ENCODE data around the gene KLK3. TPM values are rescaled to one million over a fixed set of nuclear protein-coding genes. Genes with fewer than 3 reads are reported as not detected.
"Not testable (repeated sequence)": the region's sequence is repeated elsewhere in the genome, so short reads cannot be mapped to it uniquely, and the experiment has no call there.

Gene KLK3
- total RNA-seq, 1 donor from 2014 or later, result not detected

DNA sequence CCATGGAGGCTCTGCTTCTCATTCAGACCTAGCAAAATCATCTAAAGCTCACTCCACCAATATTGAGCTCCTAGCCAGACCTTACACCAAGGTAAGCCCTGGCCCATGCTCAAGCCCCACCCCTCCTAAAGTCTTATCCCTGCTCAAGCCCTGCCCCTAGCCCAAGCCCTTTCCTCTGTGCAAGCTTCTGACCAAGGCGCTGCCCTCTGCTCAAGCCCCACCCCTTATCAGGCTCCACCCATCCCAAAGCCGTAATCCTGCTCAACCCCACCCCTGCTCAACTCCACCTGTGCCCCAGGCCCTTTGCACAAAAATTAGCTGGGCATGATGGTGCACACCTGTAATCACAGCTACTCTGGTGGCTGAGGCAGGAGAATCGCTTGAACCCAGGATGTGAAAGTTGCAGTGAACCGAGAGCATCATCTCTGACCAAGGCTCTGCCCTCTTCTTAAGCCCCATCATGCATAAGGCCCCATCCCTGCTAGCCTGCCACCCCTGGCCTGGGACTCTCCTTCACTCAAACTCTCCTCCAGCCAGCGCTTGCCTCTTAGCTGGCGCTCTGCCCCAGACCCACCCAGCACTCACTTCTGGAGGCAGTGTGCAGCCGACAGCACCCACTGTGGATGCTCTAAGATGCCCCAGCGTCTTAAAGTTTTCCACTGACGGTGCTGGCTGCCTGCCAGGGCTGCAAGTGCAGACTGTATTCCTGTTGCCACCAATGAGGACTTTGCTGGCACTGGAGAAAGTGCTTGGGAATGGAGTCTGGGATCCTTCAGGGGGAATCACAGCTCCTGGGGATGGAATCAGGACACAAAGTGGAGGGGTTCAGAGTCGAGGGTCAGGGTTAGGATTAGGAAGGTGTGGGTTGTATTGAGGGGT lies 40.0 kb downstream of the KLK3 start:
- DNase-seq (ENCODE audit: low spot score), result no peak
- intact Hi-C loops (cut with DNase I), result no loop called here

DNA sequence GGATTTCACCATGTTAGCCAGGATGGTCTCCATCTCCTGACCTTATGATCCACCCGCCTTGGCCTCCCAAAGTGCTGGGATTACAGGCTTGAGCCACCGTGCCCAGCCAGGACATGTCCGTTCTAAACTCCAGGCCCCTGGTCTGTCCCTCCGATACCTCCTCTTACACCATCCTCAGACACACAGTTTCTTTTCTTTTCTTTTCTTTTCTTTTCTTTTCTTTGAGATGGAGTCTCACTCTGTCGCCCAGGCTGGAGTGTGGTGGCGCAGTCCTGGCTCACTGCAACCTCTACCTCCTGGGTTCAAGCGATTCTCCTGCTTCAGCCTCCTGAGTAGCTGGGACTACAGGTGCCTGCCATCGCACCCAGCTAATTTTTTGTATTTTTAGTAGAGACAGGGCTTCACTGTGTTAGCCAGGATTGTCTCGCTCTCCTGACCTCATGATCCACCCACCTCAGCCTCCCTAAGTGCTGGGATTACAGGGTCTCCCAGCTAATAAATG lies 41.4 kb downstream of the KLK3 start:
- intact Hi-C loops (cut with DNase I); DNase-seq (ENCODE audit: low spot score): not testable (repeated sequence)

DNA sequence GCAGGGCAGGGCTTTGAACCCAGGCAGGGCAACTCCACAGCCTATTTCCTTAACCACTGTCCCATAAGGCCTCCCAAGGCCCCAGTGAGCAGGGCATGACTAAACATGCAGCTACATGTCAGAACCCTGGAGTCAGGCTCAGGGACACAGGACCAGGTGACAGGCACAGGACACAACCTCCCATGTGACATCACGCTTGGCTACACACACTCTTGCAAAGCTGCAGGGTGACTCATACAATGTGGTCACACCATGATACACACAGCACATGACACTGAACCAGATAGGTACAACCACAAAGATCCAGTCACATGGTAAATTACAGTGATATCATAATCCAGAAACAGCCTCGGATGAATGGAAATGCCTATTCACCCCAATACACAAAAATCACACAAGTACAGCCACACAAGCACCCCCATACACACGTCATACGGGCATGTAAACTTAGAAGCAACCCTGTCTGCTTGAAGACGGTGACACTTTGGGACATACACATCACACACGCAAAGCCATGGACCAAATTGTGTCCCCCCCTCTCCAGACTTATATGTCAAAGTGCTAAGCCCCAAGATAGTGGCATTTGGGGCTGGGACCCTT lies 42.0 kb downstream of the KLK3 start:
- intact Hi-C loops (cut with DNase I), result no loop called here

DNA sequence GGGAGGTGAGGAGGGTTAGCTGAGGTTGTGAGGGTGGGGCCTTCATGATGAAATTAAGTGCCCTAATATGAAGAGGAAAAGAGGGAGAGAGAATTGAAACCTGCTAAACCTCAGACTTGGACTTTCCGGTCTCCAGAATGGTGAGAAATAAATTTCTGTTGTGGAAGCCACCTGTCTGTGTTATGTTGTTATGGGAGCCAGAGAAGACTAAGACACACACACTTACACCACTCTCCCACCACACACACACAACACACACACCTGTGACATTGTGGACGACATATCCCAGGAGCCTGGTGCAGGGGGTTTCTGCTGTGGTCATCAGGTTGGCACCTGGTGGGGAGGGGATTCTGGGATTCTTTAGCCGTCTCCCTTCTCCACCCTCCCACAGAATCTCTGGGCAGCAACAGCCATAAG lies 42.5 kb downstream of the KLK3 start:
- no peak for DNase-seq (ENCODE audit: low spot score)
- intact Hi-C loops (cut with DNase I), result no loop called here

More for the DNA sequence above, 42.0 kb downstream of the KLK3 start:
- no peak for DNase-seq (ENCODE audit: low spot score)

DNA sequence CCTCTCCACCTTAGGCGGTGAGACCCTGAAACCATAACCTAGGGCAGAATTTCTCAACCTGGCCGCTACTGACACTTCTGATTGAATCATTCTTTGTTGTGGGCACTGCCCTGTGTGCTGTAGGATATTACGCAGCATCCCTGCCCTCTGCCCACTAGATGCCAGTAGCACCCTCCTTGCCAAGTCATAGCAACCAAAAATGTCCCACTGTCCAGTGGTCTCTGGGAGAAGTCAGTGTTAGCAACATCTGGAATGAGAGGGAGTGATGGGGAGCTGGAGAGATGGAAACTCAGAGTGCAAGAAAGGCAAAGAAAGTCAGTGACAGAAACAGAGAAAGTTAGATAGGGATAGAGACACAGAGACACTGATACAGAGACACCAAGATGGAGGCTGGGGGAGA lies 42.9 kb downstream of the KLK3 start:
- intact Hi-C loops (cut with DNase I), result no loop called here
- no peak for DNase-seq (ENCODE audit: low spot score)

DNA sequence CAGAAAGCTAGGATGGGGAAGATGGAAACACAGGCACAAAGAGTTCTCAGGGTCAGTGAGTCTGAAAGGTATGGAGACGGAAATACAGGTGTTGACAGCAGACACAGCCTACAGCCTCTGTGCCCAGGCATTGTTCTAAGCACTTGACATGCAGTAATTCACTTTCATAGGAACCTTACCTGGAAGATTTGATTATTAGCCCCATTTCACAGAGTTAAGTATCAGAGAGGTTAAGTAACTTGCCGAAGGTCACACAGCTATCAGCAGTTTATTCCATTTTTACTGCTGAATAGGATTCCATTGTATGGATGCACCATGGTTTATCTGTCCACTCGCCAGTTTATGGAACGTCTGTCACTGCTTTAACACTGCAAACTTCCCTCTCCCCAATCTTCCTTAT lies 43.3 kb downstream of the KLK3 start:
- no peak for DNase-seq (ENCODE audit: low spot score)
- intact Hi-C loops (cut with DNase I), result no loop called here

DNA sequence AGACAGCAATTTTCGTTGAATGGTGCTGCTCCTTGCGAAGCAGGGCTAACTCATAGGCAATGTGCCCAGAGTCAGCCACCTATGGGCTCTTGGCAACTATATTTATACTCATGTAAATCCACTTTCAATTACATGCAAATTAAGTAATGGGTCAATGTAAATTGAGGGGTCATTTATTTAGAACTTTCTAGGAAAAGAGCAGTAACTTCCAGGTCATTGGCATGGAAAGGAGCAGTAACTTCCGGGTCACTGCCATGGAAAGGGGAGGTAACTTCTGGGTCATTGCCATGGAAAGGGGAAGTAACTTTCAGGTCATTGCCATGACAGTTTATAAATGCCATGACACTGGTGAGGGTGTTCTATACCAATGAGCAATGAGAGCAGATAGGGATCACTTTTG lies 44.9 kb downstream of the KLK3 start:
- intact Hi-C loops (cut with DNase I), result no loop called here
- no peak for DNase-seq (ENCODE audit: low spot score)

DNA sequence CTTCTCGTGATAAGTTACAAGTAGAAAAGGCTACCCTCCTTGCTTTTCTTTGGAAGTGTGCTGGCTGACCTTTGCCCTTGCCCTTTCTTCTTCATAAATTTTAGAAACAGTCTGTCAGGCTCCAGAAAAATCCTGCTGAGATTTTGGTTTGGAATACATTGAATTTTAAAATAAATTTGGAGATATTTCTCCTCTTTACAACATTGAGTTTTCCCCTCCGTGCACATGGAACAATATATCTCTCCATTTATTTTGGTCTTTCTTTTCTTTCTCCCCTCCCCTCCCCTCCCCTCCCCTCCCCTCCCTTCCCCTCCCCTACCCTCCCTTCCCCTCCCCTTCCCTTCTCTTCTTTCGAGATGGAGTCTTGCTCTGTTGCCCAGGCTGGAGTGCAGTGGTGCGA lies 47.9 kb downstream of the KLK3 start:
- no peak for DNase-seq (ENCODE audit: low spot score)
- intact Hi-C loops (cut with DNase I), result no loop called here

DNA sequence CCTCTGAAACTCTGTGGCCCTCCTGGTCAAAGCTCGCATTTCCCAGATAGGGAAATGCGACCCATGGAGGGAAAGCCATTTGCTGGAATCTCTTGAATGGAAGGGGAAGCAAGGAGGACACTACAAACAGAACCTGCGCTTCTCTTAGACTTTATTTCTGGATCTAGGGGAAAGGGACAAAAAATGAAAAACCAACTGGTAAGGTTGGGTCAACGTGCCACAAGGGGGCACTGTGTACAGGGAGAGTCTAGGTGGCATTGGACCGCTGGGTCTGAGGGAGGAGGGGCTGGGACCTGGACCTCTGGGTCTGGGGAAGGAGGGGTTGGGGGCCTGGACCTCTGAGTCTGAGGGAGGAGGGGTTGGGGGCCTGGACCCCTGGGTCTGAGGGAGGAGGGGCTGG lies 51.5 kb downstream of the KLK3 start:
- intact Hi-C loops (cut with DNase I), result no loop called here
- DNase-seq (ENCODE audit: low spot score), result no peak

DNA sequence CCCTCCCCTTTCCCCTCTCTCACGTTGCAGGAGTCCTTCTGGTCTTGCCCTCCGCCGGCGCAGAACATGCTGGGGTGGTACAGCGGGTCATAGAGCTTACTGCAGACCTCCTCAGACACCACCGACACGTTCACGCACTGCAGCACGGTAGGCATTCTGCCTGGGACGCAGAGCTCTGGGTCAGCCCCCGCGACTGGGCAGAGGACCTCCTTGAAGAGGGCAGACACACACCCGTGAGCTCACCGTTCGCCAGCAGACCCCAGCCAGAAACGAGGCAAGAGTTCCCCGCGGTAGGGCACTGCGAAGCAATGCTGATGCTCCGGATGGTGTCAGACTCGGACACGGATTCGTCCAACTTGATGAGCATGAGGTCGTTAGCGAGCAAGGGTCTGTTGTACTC lies 53.6 kb downstream of the KLK3 start:
- intact Hi-C loops (cut with DNase I), result no loop called here
- no peak for DNase-seq (ENCODE audit: low spot score)

DNA sequence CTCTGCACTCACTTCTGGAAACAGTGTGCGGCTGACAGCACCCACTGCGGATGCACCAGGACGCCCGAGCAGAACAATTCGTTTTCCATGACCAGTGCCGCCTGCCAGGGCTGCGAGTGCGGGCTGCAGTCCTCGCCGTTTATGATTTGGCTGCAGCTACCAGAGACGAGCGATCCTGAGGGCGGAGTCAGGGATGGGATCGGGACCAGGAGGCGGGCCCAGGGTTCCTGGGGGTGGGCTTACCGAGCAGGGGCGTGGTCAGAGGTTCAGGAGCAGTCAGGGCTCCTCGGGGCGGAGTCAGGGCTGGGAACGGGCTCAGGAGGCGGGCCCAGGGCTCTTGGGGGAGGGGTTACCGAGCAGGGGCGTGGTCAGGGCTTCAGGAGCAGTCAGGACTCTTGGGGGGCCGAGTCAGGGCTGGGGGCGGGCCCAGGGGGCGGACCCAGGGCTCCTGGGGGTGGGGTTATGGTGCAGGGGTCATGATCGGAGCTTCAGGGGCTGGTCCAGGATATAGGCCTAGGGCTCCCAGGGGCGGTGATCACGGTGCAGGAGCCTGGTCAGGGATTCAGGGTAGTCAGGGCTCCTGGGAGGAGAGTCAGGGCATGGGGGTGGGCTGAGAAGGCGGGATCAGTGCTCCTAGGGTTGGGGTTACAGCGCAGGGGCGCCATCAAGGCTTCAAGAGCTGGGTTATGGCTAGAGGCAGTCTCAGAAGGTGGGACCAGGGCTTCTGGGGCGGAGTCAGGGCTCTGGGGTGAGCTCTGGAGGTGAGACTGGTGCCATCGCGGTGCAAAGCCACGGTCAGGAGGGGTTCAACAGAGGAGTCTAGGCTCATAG lies 54.7 kb downstream of the KLK3 start:
- DNase-seq (ENCODE audit: low spot score), result no peak
- intact Hi-C loops (cut with DNase I), result no loop called here

Other genes with a start within 250 kb of the KLK3 start
- gene SYT3, start 215.0 kb upstream of the KLK3 start, total RNA-seq, result not detected
- 2.1 TPM for gene C19orf81, start 205.5 kb upstream of the KLK3 start, total RNA-seq
- 1.3 TPM for gene SHANK1, start 135.1 kb upstream of the KLK3 start, total RNA-seq
- gene CLEC11A, start 131.6 kb upstream of the KLK3 start, total RNA-seq, result 5.1 TPM
- not detected for gene GPR32, start 84.5 kb upstream of the KLK3 start, total RNA-seq
- gene ACP4, start 64.5 kb upstream of the KLK3 start, total RNA-seq, result not detected
- gene KLK1, start 31.1 kb upstream of the KLK3 start, total RNA-seq, result not detected
- not detected for gene KLK15, start 21.3 kb upstream of the KLK3 start, total RNA-seq
- gene KLK2, start 18.5 kb downstream of the KLK3 start, total RNA-seq, result not detected
- gene KLK4, start 56.5 kb downstream of the KLK3 start, total RNA-seq, result not detected
- not detected for gene KLK5, start 98.1 kb downstream of the KLK3 start, total RNA-seq
- not detected for gene KLK6, start 114.7 kb downstream of the KLK3 start, total RNA-seq
- gene KLK7, start 129.0 kb downstream of the KLK3 start, total RNA-seq, result not detected
- gene KLK8, start 146.7 kb downstream of the KLK3 start, total RNA-seq, result not detected
- not detected for gene KLK10, start 164.8 kb downstream of the KLK3 start, total RNA-seq
- gene KLK11, start 171.7 kb downstream of the KLK3 start, total RNA-seq, result not detected
- gene KLK12, start 180.1 kb downstream of the KLK3 start, total RNA-seq, result not detected
- not detected for gene KLK13, start 210.2 kb downstream of the KLK3 start, total RNA-seq
- 0.32 TPM for gene KLK14, start 228.0 kb downstream of the KLK3 start, total RNA-seq